DOHH2 (cell line): ENCODE measurements around the gene PCDHGB5.

Experiments used
- H3F3A ChIP-seq: fragments of 200-600 bp; sonication (generic), shearing (Covaris generic); 2 replicates; pipeline ENCODE4 v1.6.0; 2016; ENCODE audit warnings: antibody characterized with exemption, mild to moderate bottlenecking; ENCODE audit not compliant: control insufficient read depth, insufficient read depth
- H3K27ac ChIP-seq: fragments of 200-600 bp; sonication (generic); 2 replicates; pipeline ENCODE4 v1.5.1; 2014; ENCODE audit warnings: low read depth, mild to moderate bottlenecking, low read length, moderate library complexity
- H3K27me3 ChIP-seq: fragments of 200-600 bp; sonication (generic); 2 replicates; pipeline ENCODE4 v1.6.1; 2014; ENCODE audit warnings: mild to moderate bottlenecking, low read length, mixed read lengths; ENCODE audit not compliant: control insufficient read depth
- H3K36me3 ChIP-seq: fragments of 200-600 bp; sonication (generic); 2 replicates; pipeline ENCODE4 v1.6.1; 2014; ENCODE audit warnings: mild to moderate bottlenecking, low read length, moderate library complexity, mixed read lengths; ENCODE audit not compliant: control insufficient read depth
- H3K4me1 ChIP-seq: fragments of 200-600 bp; sonication (generic); 2 replicates; pipeline ENCODE4 v1.6.1; 2014; ENCODE audit warnings: mild to moderate bottlenecking, low read length, mixed read lengths; ENCODE audit not compliant: control insufficient read depth
- H3K4me2 ChIP-seq: fragments of 200-600 bp; sonication (generic); 2 replicates; pipeline ENCODE4 v1.6.0; 2014; ENCODE audit warnings: mild to moderate bottlenecking, low read length, moderate library complexity
- H3K4me3 ChIP-seq: fragments of 200-600 bp; sonication (generic); 2 replicates; pipeline ENCODE4 v1.5.1; 2014; ENCODE audit warnings: mild to moderate bottlenecking, low read length, mixed read lengths
- H3K79me2 ChIP-seq: fragments of 200-600 bp; sonication (generic); 2 replicates; pipeline ENCODE4 v1.6.1; 2014; ENCODE audit warnings: mild to moderate bottlenecking, low read length, mixed read lengths; ENCODE audit not compliant: control insufficient read depth
- H3K9me2 ChIP-seq: fragments of 200-600 bp; sonication (generic); replicated peaks from 2 replicates; pipeline ENCODE4 v1.6.1; 2014; ENCODE audit warnings: mild to moderate bottlenecking, low read length, mixed read lengths; ENCODE audit not compliant: control insufficient read depth
- H3K9me3 ChIP-seq: fragments of 200-600 bp; sonication (generic); 2 replicates; pipeline ENCODE4 v1.6.1; 2014; ENCODE audit warnings: antibody characterized with exemption, low read length, mixed read lengths; ENCODE audit not compliant: control insufficient read depth, insufficient read depth
- H4K20me1 ChIP-seq: fragments of 200-600 bp; sonication (generic); 2 replicates; pipeline ENCODE4 v1.6.0; 2014; ENCODE audit warnings: low read depth, mild to moderate bottlenecking, antibody characterized with exemption, low read length, moderate library complexity; ENCODE audit not compliant: control insufficient read depth, insufficient read depth
- EZH2phosphoT487 ChIP-seq: fragments of 200-600 bp; sonication (generic); IDR thresholded peaks from 2 replicates; pipeline ENCODE4 v1.6.1; 2017; ENCODE audit warnings: borderline replicate concordance, mild to moderate bottlenecking, antibody characterized with exemption, low read length, moderate library complexity, mixed read lengths
- TF ChIP-seq, protein P1 (sequence below): fragments of 200-600 bp; sonication (generic); IDR thresholded peaks from one replicate; pipeline ENCODE4 v1.5.1; 2014; ENCODE audit warnings: antibody characterized with exemption, mild to moderate bottlenecking, low read depth, low read length; ENCODE audit not compliant: poor library complexity, severe bottlenecking

PCDHGB5 gene

DNA sequence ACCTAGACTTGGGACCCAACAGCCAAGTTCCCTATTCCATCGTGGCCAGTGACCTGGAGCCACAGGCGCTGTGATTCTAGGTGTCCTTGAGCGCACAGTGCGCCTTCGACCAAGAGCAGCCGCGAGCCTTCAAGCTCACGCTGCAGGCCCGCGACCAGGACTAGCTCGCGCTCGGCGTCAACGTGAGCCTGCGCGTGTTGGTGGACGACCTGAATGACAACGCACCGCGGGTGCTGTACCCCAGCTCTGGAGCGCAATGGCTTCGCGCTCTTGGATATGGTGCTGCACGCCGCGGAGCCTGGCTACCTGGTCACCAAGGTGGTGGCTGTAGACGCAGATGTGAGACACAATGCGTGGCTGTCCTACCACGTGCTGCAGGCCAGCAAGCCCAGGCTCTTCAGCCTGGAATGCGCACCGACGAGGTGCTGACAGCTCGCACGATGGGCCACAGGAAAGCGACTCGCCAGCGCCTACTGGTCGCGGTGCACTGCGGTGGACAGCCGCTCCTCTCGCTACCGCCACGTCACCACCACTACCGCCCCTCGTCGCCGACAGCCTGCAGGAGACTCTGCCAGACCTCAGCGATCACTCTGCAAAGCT lies 43.9 kb downstream of the PCDHGB5 start:
- Histone ChIP-seq H3K79me2 (no peaks in the 10 kb centered on the region), H3K27me3 (no peaks in the 10 kb centered on the region), H3K4me1 (peaks cover 15% of the 10 kb centered on the region), H3K4me2 (no peak overlapping the region), H3K4me3 (no peak overlapping the region), H3K9me3 (no peaks in the 10 kb centered on the region), H4K20me1 (no peaks in the 10 kb centered on the region), H3F3A (0 out of 2 replicates have a peak, but pooled peaks cover 2% of the 10 kb centered on the region), H3K27ac (no peak overlapping the region), H3K36me3 (no peaks in the 10 kb centered on the region; the same call in 1 of the 2 replicates), H3K9me2 (no peaks in the 10 kb centered on the region)
- TF ChIP-seq, protein P1, sequence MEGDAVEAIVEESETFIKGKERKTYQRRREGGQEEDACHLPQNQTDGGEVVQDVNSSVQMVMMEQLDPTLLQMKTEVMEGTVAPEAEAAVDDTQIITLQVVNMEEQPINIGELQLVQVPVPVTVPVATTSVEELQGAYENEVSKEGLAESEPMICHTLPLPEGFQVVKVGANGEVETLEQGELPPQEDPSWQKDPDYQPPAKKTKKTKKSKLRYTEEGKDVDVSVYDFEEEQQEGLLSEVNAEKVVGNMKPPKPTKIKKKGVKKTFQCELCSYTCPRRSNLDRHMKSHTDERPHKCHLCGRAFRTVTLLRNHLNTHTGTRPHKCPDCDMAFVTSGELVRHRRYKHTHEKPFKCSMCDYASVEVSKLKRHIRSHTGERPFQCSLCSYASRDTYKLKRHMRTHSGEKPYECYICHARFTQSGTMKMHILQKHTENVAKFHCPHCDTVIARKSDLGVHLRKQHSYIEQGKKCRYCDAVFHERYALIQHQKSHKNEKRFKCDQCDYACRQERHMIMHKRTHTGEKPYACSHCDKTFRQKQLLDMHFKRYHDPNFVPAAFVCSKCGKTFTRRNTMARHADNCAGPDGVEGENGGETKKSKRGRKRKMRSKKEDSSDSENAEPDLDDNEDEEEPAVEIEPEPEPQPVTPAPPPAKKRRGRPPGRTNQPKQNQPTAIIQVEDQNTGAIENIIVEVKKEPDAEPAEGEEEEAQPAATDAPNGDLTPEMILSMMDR = no peak
- no peak for TF ChIP-seq EZH2phosphoT487
